Measurements from ENCODE around the gene KIZ. TPM values are rescaled to one million over a fixed set of nuclear protein-coding genes. Genes with fewer than 3 reads are reported as not detected.
"Not testable (repeated sequence)": the region's sequence is repeated elsewhere in the genome, so short reads cannot be mapped to it uniquely, and the experiment has no call there.

KIZ gene
- total RNA-seq, 1 donor from 2014 or later = 23.5 TPM

GRCh38 chr20:21139881-21140566 is 14.1 kb downstream of the KIZ start:
- DNase-seq (ENCODE audit: low spot score) = no peak

- no peak for DNase-seq (ENCODE audit: low spot score)
Observed at GRCh38 chr20:21141825-21142224, 15.9 kb downstream of the KIZ start.

- DNase-seq (ENCODE audit: low spot score) = no peak
Observed at GRCh38 chr20:21143194-21143890, 17.5 kb downstream of the KIZ start.

- DNase-seq (ENCODE audit: low spot score) = no peak
Observed at GRCh38 chr20:21145424-21145823, 19.5 kb downstream of the KIZ start.

GRCh38 chr20:21146215-21146614 is 20.3 kb downstream of the KIZ start:
- DNase-seq (ENCODE audit: low spot score) = no peak

GRCh38 chr20:21147593-21147992 is 21.7 kb downstream of the KIZ start:
- DNase-seq (ENCODE audit: low spot score) = no peak

GRCh38 chr20:21149344-21149743 is 23.5 kb downstream of the KIZ start:
- no peak for DNase-seq (ENCODE audit: low spot score)

DNA sequence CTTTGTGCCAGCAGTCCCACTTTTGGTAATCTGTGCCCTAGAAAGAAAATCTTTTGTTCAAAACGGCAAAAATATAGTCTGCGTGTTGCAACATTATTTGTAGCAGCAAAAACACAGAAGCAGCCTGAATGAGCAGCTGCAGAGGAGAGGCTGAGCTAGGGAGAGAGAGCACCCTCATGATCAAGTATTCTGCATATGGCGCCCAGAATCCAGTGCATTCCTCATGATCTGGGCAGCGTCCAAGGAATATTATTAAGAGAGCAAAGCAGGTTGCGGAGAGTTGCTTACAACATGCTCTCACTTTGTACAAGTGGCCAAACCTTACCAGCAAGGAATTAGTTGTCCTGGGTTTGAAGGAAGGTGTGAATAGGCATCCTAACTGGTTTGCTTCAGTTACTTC is 25.9 kb downstream of the KIZ start:
- DNase-seq (ENCODE audit: low spot score) = no peak

DNA sequence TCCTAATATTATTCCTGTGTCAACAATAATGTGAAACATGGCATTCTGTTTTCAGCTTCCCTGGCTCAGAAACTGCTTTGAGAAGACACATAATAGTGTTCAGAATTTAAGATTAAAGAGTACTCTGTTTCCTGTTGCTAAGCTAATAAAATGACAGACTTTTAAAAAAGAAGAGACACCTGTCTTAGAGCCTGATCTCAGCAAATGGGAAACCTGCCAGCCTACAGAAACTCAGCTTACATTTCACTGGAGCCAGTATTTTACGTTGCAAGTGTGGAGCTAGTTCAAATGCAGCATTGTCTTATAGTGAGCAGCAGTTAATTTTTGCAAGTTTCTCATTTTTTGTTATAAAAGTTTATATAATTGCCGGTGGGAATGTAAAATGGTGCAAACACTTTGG is 28.8 kb downstream of the KIZ start:
- DNase-seq (ENCODE audit: low spot score) = no peak

- no peak for DNase-seq (ENCODE audit: low spot score)
Observed at GRCh38 chr20:21155268-21155667, 29.4 kb downstream of the KIZ start.

GRCh38 chr20:21156266-21156665 is 30.4 kb downstream of the KIZ start:
- DNase-seq (ENCODE audit: low spot score) = no peak

DNA sequence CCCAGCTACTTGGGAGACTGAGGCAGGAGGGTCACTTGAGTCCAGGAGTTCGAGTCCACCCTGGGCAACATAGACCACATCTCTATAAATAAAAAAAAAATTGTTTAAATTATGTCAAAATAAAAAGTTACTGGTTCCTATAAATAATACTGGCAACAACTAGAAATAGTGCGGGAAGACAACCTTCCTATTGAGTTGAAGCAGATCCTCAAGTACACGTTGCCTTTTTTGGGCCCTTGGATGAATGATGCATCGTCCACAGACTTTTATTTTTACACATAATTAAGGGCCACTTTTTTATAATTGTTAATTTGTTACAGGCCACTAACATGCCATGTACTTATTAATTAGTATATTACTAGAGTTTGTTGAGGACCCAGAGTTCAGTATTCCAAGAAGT is 31.1 kb downstream of the KIZ start:
- DNase-seq (ENCODE audit: low spot score) = no peak

GRCh38 chr20:21159658-21160380 is 33.9 kb downstream of the KIZ start:
- no peak for DNase-seq (ENCODE audit: low spot score)

DNA sequence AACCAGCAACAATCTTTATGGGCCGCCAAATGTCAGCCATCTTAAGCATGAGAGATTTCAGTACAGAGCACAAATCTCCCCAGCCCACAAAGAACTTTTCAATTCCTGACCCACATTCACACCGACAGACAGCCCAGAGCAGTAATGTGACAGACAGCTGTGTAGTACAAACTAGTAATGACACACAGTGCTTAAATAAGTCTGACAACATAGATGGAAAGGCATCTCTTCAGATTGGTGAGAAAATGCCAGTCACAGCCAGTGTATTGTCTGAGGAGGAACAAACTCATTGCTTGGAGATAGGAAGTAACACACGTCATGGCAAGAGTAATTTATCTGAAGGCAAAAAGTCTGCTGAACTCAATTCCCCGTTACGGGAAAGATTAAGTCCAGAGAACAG is 36.0 kb downstream of the KIZ start:
- no peak for DNase-seq (ENCODE audit: low spot score)

DNA sequence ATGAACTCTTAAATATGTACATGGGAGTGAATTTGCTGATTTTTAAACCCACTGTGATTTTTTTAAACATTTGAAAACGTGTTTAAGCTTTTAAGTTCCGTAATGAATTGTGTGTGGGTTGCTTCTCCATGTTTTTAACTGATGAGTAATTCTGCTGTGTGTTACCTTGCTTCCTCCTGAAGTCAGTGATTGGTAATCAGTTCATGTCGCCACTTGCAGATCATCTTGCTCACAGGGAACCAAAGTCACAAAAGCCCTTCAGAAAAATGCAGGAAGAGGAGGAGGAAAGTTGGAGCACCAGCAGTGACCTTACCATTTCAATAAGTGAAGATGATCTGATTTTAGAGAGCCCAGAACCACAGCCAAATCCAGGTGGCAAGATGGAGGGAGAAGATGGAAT is 36.7 kb downstream of the KIZ start:
- DNase-seq (ENCODE audit: low spot score) = no peak

DNA sequence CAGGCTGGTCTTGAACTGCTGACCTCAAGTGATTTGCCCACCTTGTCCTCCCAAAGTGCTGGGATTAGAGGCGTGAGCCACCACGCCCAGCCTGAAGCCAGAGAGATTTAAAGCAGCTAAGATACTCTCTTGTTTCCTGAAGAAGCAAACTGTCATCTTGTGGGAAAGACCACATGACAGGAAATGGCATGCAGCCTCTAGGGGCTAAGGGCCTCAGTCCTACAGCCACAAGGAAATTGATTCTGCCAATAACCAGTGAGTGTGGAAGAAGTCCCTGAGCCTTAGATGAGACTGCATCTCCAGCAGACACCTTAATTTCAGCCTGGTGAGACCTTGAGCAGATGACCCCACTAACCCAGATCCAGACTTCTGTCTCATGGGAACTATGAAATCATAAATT is 40.9 kb downstream of the KIZ start:
- no peak for DNase-seq (ENCODE audit: low spot score)

DNA sequence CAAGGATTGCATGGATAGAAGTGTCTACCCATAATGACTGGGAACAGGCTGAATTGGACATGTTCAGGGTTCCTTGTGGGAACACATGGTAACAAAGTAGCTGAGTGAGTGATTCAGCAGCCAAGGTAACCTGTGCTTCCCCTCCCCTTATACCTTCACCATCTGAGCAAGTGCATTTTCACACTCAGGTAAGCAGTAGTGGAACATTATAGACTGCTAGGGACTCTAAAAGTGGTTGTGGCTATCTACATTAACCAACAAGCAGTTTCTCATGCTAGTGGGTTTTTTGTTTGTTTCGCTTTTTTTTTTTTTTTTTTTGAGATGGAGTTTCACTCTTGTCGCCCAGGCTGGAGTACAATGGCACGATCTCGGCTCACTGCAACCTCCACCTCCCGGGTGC is 41.4 kb downstream of the KIZ start:
- DNase-seq (ENCODE audit: low spot score) = no peak

DNA sequence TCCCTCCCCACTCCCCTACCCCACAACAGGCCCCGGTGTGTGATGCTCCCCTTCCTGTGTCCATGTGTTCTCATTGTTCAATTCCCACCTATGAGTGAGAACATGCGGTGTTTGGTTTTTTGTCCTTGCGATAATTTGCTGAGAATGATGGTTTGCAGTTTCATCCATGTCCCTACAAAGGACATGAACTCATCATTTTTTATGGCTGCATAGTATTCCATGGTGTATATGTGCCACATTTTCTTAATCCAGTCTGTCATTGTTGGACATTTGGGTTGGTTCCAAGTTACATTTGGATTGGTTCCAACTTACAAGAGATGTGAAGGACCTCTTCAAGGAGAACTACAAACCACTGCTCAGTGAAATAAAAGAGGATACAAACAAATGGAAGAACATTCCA is 42.2 kb downstream of the KIZ start:
- not testable (repeated sequence) for DNase-seq (ENCODE audit: low spot score)

DNA sequence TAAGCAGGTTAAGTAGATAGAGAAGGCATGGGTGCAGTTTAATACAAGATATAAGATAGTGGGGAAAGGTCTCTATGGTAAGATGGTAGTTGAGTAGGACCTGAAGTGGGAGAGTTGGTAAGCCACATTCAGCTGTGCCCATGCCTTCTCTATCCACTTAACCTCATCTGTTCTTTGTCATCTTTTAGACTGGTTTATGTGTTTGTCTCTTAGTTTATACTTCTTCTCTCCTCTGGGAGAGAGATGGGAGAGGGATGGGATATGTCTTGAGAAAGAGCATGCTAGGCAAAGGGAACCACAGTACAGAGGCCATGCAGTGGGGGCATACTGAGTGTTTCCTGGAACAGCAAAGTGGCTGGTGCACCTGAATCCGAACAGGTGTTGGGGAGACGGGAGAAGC is 46.7 kb downstream of the KIZ start:
- DNase-seq (ENCODE audit: low spot score) = no peak

- no peak for DNase-seq (ENCODE audit: low spot score)
Observed at GRCh38 chr20:21173485-21173884, 47.6 kb downstream of the KIZ start.

- DNase-seq (ENCODE audit: low spot score) = no peak
Observed at GRCh38 chr20:21174516-21175239, 48.8 kb downstream of the KIZ start.

GRCh38 chr20:21175433-21175832 is 49.6 kb downstream of the KIZ start:
- DNase-seq (ENCODE audit: low spot score) = no peak
